Measurements from ENCODE around the gene MID1.

MID1 gene

GRCh38 chrX:10453945-10454344 is 166.4 kb downstream of the MID1 start:
- peaks cover 3% of the 10 kb centered on the region for H3K9me3 ChIP-seq (ENCODE audit: control insufficient read depth, low read depth, low read length)
- H3K36me3 ChIP-seq (ENCODE audit: control insufficient read depth, low read depth, low read length) = peaks cover 49% of the 10 kb centered on the region
- H3K9ac ChIP-seq (ENCODE audit: low read length) = no peak overlapping the region
- no peaks in the 10 kb centered on the region for H3K4me1 ChIP-seq (ENCODE audit: control insufficient read depth, low read depth, low read length)
- no peaks in the 10 kb centered on the region for H3K27me3 ChIP-seq (ENCODE audit: control insufficient read depth, insufficient read depth, low read length)
- H3K27ac ChIP-seq (ENCODE audit: low read length) = no peak overlapping the region
- no peak overlapping the region for H3K4me3 ChIP-seq (ENCODE audit: low read length)

- Histone ChIP-seq H3K36me3 (ENCODE audit: control insufficient read depth, low read depth, low read length) (peaks cover 60% of the 10 kb centered on the region), H3K4me1 (ENCODE audit: control insufficient read depth, low read depth, low read length) (no peaks in the 10 kb centered on the region), H3K27ac (ENCODE audit: low read length) (no peak overlapping the region), H3K9me3 (ENCODE audit: control insufficient read depth, low read depth, low read length) (peaks cover 2% of the 10 kb centered on the region), H3K9ac (ENCODE audit: low read length) (no peak overlapping the region), H3K4me3 (ENCODE audit: low read length) (no peak overlapping the region), H3K27me3 (ENCODE audit: control insufficient read depth, insufficient read depth, low read length) (no peaks in the 10 kb centered on the region)
Observed at GRCh38 chrX:10450959-10451355, 169.4 kb downstream of the MID1 start.

GRCh38 chrX:10450229-10450958 is 170.0 kb downstream of the MID1 start:
- Histone ChIP-seq H3K36me3 (ENCODE audit: control insufficient read depth, low read depth, low read length) (peaks cover 60% of the 10 kb centered on the region), H3K4me1 (ENCODE audit: control insufficient read depth, low read depth, low read length) (no peaks in the 10 kb centered on the region), H3K4me3 (ENCODE audit: low read length) (no peak overlapping the region), H3K9me3 (ENCODE audit: control insufficient read depth, low read depth, low read length) (no peaks in the 10 kb centered on the region), H3K9ac (ENCODE audit: low read length) (no peak overlapping the region), H3K27me3 (ENCODE audit: control insufficient read depth, insufficient read depth, low read length) (no peaks in the 10 kb centered on the region), H3K27ac (ENCODE audit: low read length) (no peak overlapping the region)

- H3K27ac ChIP-seq (ENCODE audit: low read length) = no peak overlapping the region
- no peaks in the 10 kb centered on the region for H3K4me1 ChIP-seq (ENCODE audit: control insufficient read depth, low read depth, low read length)
- H3K27me3 ChIP-seq (ENCODE audit: control insufficient read depth, insufficient read depth, low read length) = no peaks in the 10 kb centered on the region
- H3K36me3 ChIP-seq (ENCODE audit: control insufficient read depth, low read depth, low read length) = peaks cover 36% of the 10 kb centered on the region
- H3K9ac ChIP-seq (ENCODE audit: low read length) = no peak overlapping the region
- no peak overlapping the region for H3K4me3 ChIP-seq (ENCODE audit: low read length)
- no peaks in the 10 kb centered on the region for H3K9me3 ChIP-seq (ENCODE audit: control insufficient read depth, low read depth, low read length)
Observed at GRCh38 chrX:10447564-10448214, 172.7 kb downstream of the MID1 start.

GRCh38 chrX:10444204-10444603 is 176.2 kb downstream of the MID1 start:
- Histone ChIP-seq H3K9me3 (ENCODE audit: control insufficient read depth, low read depth, low read length) (no peaks in the 10 kb centered on the region), H3K4me1 (ENCODE audit: control insufficient read depth, low read depth, low read length) (peaks cover 8% of the 10 kb centered on the region), H3K27me3 (ENCODE audit: control insufficient read depth, insufficient read depth, low read length) (no peaks in the 10 kb centered on the region), H3K27ac (ENCODE audit: low read length) (no peak overlapping the region), H3K36me3 (ENCODE audit: control insufficient read depth, low read depth, low read length) (peaks cover 18% of the 10 kb centered on the region), H3K4me3 (ENCODE audit: low read length) (no peak overlapping the region), H3K9ac (ENCODE audit: low read length) (no peak overlapping the region)

- Histone ChIP-seq H3K9ac (ENCODE audit: low read length) (no peak overlapping the region), H3K27ac (ENCODE audit: low read length) (no peak overlapping the region), H3K9me3 (ENCODE audit: control insufficient read depth, low read depth, low read length) (no peaks in the 10 kb centered on the region), H3K36me3 (ENCODE audit: control insufficient read depth, low read depth, low read length) (peaks cover 4% of the 10 kb centered on the region), H3K27me3 (ENCODE audit: control insufficient read depth, insufficient read depth, low read length) (no peaks in the 10 kb centered on the region), H3K4me1 (ENCODE audit: control insufficient read depth, low read depth, low read length) (peaks cover 8% of the 10 kb centered on the region), H3K4me3 (ENCODE audit: low read length) (no peak overlapping the region)
Observed at GRCh38 chrX:10441464-10441863, 178.9 kb downstream of the MID1 start.

GRCh38 chrX:10433296-10433965 is 187.0 kb downstream of the MID1 start:
- no peaks in the 10 kb centered on the region for H3K4me1 ChIP-seq (ENCODE audit: control insufficient read depth, low read depth, low read length)
- H3K4me3 ChIP-seq (ENCODE audit: low read length) = no peak overlapping the region
- H3K9me3 ChIP-seq (ENCODE audit: control insufficient read depth, low read depth, low read length) = no peaks in the 10 kb centered on the region
- H3K27me3 ChIP-seq (ENCODE audit: control insufficient read depth, insufficient read depth, low read length) = no peaks in the 10 kb centered on the region
- H3K27ac ChIP-seq (ENCODE audit: low read length) = no peak overlapping the region
- H3K36me3 ChIP-seq (ENCODE audit: control insufficient read depth, low read depth, low read length) = no peaks in the 10 kb centered on the region
- no peak overlapping the region for H3K9ac ChIP-seq (ENCODE audit: low read length)

- H3K36me3 ChIP-seq (ENCODE audit: control insufficient read depth, low read depth, low read length) = no peaks in the 10 kb centered on the region
- no peaks in the 10 kb centered on the region for H3K27me3 ChIP-seq (ENCODE audit: control insufficient read depth, insufficient read depth, low read length)
- no peak overlapping the region for H3K27ac ChIP-seq (ENCODE audit: low read length)
- H3K4me3 ChIP-seq (ENCODE audit: low read length) = no peak overlapping the region
- no peak overlapping the region for H3K9ac ChIP-seq (ENCODE audit: low read length)
- no peaks in the 10 kb centered on the region for H3K9me3 ChIP-seq (ENCODE audit: control insufficient read depth, low read depth, low read length)
- H3K4me1 ChIP-seq (ENCODE audit: control insufficient read depth, low read depth, low read length) = no peaks in the 10 kb centered on the region
Observed at GRCh38 chrX:10429908-10430307, 190.5 kb downstream of the MID1 start.

- Histone ChIP-seq H3K9ac (ENCODE audit: low read length) (no peak overlapping the region), H3K4me1 (ENCODE audit: control insufficient read depth, low read depth, low read length) (no peaks in the 10 kb centered on the region), H3K4me3 (ENCODE audit: low read length) (no peak overlapping the region), H3K9me3 (ENCODE audit: control insufficient read depth, low read depth, low read length) (no peaks in the 10 kb centered on the region), H3K36me3 (ENCODE audit: control insufficient read depth, low read depth, low read length) (no peaks in the 10 kb centered on the region), H3K27ac (ENCODE audit: low read length) (no peak overlapping the region), H3K27me3 (ENCODE audit: control insufficient read depth, insufficient read depth, low read length) (no peaks in the 10 kb centered on the region)
Observed at GRCh38 chrX:10427249-10427648, 193.1 kb downstream of the MID1 start.

GRCh38 chrX:10423716-10424115 is 196.7 kb downstream of the MID1 start:
- Histone ChIP-seq H3K9me3 (ENCODE audit: control insufficient read depth, low read depth, low read length) (no peaks in the 10 kb centered on the region), H3K4me1 (ENCODE audit: control insufficient read depth, low read depth, low read length) (no peaks in the 10 kb centered on the region), H3K27ac (ENCODE audit: low read length) (no peak overlapping the region), H3K36me3 (ENCODE audit: control insufficient read depth, low read depth, low read length) (no peaks in the 10 kb centered on the region), H3K9ac (ENCODE audit: low read length) (no peak overlapping the region), H3K27me3 (ENCODE audit: control insufficient read depth, insufficient read depth, low read length) (no peaks in the 10 kb centered on the region), H3K4me3 (ENCODE audit: low read length) (no peak overlapping the region)

- H3K9me3 ChIP-seq (ENCODE audit: control insufficient read depth, low read depth, low read length) = no peaks in the 10 kb centered on the region
- no peaks in the 10 kb centered on the region for H3K4me1 ChIP-seq (ENCODE audit: control insufficient read depth, low read depth, low read length)
- H3K27me3 ChIP-seq (ENCODE audit: control insufficient read depth, insufficient read depth, low read length) = no peaks in the 10 kb centered on the region
- H3K36me3 ChIP-seq (ENCODE audit: control insufficient read depth, low read depth, low read length) = no peaks in the 10 kb centered on the region
- no peak overlapping the region for H3K27ac ChIP-seq (ENCODE audit: low read length)
- H3K9ac ChIP-seq (ENCODE audit: low read length) = no peak overlapping the region
- H3K4me3 ChIP-seq (ENCODE audit: low read length) = no peak overlapping the region
Observed at GRCh38 chrX:10420134-10420533, 200.3 kb downstream of the MID1 start.

All from iPS-18a (cell line).